Ovary (tissue), 3 donors: ENCODE data around the gene INTS7.

Experiments
- EP300 ChIP-seq: sonication (generic); formaldehyde crosslinking; IDR thresholded peaks from one replicate; pipeline ENCODE4 v1.6.1; 2017; ENCODE audit warnings: antibody characterized with exemption
- POLR2A ChIP-seq: fragments of 450-650 bp; IDR thresholded peaks from one replicate; pipeline ENCODE4 v1.6.1; 2017; ENCODE audit warnings: antibody characterized with exemption, mild to moderate bottlenecking, moderate library complexity
- TF ChIP-seq, protein P1 (sequence below), 3 donors: fragments of 450-650 bp in 2 of 3; fragments of 200-600 bp in 1 of 3; IDR thresholded peaks; one replicate each; pipeline versions ENCODE4 v1.5.1 to v1.8.0; 2016 to 2022; ENCODE audit warnings: antibody characterized with exemption in 3 of 3, mild to moderate bottlenecking in 1 of 3
- donor health status: DM: no; HTN: no; CAD: no.

DNA sequence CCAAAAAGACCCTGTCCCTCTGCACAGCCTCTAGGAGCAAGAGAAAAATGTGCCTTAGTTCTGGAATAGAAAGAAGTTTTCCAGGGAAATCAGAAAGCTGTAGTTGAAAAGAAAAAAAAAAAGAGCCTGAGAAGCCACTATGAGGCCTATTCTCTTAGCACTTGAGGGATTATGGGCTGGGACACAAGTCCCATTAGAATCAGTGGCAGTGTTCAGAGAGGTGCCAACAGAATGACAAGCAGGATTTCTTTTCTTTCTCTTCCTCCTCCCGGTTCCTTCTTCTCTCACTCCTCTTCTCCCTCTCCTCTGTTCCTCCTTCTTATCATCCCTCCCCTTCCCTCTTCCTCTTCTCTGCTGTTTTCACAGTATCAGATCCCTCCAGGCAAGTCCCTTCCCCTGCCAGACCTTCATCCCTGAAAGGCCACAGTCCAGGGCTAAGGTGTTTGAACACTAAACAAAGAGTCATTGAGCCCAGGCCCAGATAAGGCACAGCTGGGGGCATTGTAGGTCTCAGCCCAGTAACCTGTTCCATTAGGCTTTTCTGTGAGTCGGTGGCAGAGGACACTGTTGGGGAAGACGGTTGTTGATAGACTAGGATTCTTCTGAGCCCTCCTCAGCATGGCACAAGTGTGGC, 140.1 kb downstream of the INTS7 start:
- TF ChIP-seq, protein P1, sequence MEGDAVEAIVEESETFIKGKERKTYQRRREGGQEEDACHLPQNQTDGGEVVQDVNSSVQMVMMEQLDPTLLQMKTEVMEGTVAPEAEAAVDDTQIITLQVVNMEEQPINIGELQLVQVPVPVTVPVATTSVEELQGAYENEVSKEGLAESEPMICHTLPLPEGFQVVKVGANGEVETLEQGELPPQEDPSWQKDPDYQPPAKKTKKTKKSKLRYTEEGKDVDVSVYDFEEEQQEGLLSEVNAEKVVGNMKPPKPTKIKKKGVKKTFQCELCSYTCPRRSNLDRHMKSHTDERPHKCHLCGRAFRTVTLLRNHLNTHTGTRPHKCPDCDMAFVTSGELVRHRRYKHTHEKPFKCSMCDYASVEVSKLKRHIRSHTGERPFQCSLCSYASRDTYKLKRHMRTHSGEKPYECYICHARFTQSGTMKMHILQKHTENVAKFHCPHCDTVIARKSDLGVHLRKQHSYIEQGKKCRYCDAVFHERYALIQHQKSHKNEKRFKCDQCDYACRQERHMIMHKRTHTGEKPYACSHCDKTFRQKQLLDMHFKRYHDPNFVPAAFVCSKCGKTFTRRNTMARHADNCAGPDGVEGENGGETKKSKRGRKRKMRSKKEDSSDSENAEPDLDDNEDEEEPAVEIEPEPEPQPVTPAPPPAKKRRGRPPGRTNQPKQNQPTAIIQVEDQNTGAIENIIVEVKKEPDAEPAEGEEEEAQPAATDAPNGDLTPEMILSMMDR (IDR thresholded peaks at IDR 0.05) = no peak
- no peak for TF ChIP-seq EP300
- no peak for TF ChIP-seq POLR2A
